ENCODE data around the gene USP14.

USP14 gene

GRCh38 chr18:156514-157230 lies 1.7 kb upstream of the USP14 start:
- Histone ChIP-seq H2BK5ac (ENCODE audit: low read depth, low read length, poor library complexity) (no peak overlapping the region), H3K27ac (ENCODE audit: low read depth, low read length) (no peak overlapping the region), H3K27me3 (ENCODE audit: insufficient read depth, low read length) (no peaks in the 10 kb centered on the region), H3K4me3 (ENCODE audit: low read depth, low read length) (no peak overlapping the region), H4K8ac (ENCODE audit: low read depth, low read length) (no peak overlapping the region), H2BK12ac (ENCODE audit: low read length) (no peak overlapping the region), H3K18ac (ENCODE audit: low read length) (no peak overlapping the region), H3K4me1 (ENCODE audit: control insufficient read depth in 1 of 2, insufficient read depth in 2 of 2, low read length in 2 of 2) (peaks cover 2 to 5% of the 10 kb centered on the region in 2 experiments), H3K79me2 (ENCODE audit: control insufficient read depth, insufficient read depth, low read length, poor library complexity) (peaks cover 14% of the 10 kb centered on the region), H2AK5ac (ENCODE audit: low read length) (no peak overlapping the region), H3K14ac (ENCODE audit: low read length) (no peak overlapping the region), H3K4me2 (ENCODE audit: low read length) (no peak overlapping the region), H4K91ac (ENCODE audit: low read depth, low read length) (no peak overlapping the region), H3K79me1 (ENCODE audit: low read length) (peaks cover 5% of the 10 kb centered on the region), H3K9ac (ENCODE audit: low read length) (no peak overlapping the region), H3K9me3 (ENCODE audit: insufficient read depth, low read depth, low read length) (no peaks in the 10 kb centered on the region), H4K12ac (ENCODE audit: low read depth, low read length) (no peak overlapping the region), H3K4ac (ENCODE audit: low read depth, low read length) (no peak overlapping the region), H3K23ac (ENCODE audit: low read length) (no peak overlapping the region), H2BK120ac (ENCODE audit: insufficient read depth, low read length, poor library complexity) (no peak overlapping the region), H3K36me3 (ENCODE audit: control insufficient read depth in 1 of 2, insufficient read depth in 2 of 2, low read length in 2 of 2) (peaks cover 0 to 2% of the 10 kb centered on the region in 2 experiments), H2AFZ (ENCODE audit: insufficient read depth, low read length, poor library complexity) (no peak overlapping the region)
- WGBS (ENCODE audit: extremely low coverage, insufficient coverage, insufficient read length): no CpG with 5 or more reads among the region's 6 CpGs
- DNase-seq: no peak

GRCh38 chr18:159037-159652 lies 788 bp downstream of the USP14 start:
- Histone ChIP-seq H3K4me3 (ENCODE audit: low read depth, low read length) (peak overlapping the region; percentile 100), H3K4me1 (ENCODE audit: control insufficient read depth in 1 of 2, insufficient read depth in 2 of 2, low read length in 2 of 2) (peaks cover 2 to 5% of the 10 kb centered on the region in 2 experiments), H4K12ac (ENCODE audit: low read depth, low read length) (peak overlapping the region; percentile 46), H3K79me2 (ENCODE audit: control insufficient read depth, insufficient read depth, low read length, poor library complexity) (peaks cover 14% of the 10 kb centered on the region), H3K23ac (ENCODE audit: low read length) (no peak overlapping the region), H3K18ac (ENCODE audit: low read length) (peak overlapping the region; percentile 91), H3K4ac (ENCODE audit: low read depth, low read length) (peak overlapping the region; percentile 68), H4K91ac (ENCODE audit: low read depth, low read length) (peak overlapping the region; percentile 72), H3K27ac (ENCODE audit: low read depth, low read length) (no peak overlapping the region), H3K27me3 (ENCODE audit: insufficient read depth, low read length) (no peaks in the 10 kb centered on the region), H3K4me2 (ENCODE audit: low read length) (peak overlapping the region; percentile 81), H3K9ac (ENCODE audit: low read length) (peak overlapping the region; percentile 98), H3K79me1 (ENCODE audit: low read length) (peaks cover 5% of the 10 kb centered on the region), H2BK12ac (ENCODE audit: low read length) (no peak overlapping the region), H4K8ac (ENCODE audit: low read depth, low read length) (peak overlapping the region; percentile 90), H3K14ac (ENCODE audit: low read length) (peak overlapping the region; percentile 83), H2AFZ (ENCODE audit: insufficient read depth, low read length, poor library complexity) (peak overlapping the region; percentile 46), H2BK5ac (ENCODE audit: low read depth, low read length, poor library complexity) (no peak overlapping the region), H2AK5ac (ENCODE audit: low read length) (peak overlapping the region; percentile 20), H2BK120ac (ENCODE audit: insufficient read depth, low read length, poor library complexity) (peak overlapping the region; percentile 23), H3K36me3 (ENCODE audit: control insufficient read depth in 1 of 2, insufficient read depth in 2 of 2, low read length in 2 of 2) (peaks cover 0 to 2% of the 10 kb centered on the region in 2 experiments), H3K9me3 (ENCODE audit: insufficient read depth, low read depth, low read length) (no peaks in the 10 kb centered on the region)
- WGBS (ENCODE audit: extremely low coverage, insufficient coverage, insufficient read length): no CpG with 5 or more reads among the region's 23 CpGs
- DNase-seq: peak in 1 of 2 donors; percentile 12

GRCh38 chr18:159933-160332 lies 1.6 kb downstream of the USP14 start:
- Histone ChIP-seq H3K14ac (ENCODE audit: low read length) (no peak overlapping the region), H3K79me1 (ENCODE audit: low read length) (peaks cover 5% of the 10 kb centered on the region), H2BK12ac (ENCODE audit: low read length) (no peak overlapping the region), H4K91ac (ENCODE audit: low read depth, low read length) (no peak overlapping the region), H2BK5ac (ENCODE audit: low read depth, low read length, poor library complexity) (no peak overlapping the region), H3K9me3 (ENCODE audit: insufficient read depth, low read depth, low read length) (no peaks in the 10 kb centered on the region), H2BK120ac (ENCODE audit: insufficient read depth, low read length, poor library complexity) (no peak overlapping the region), H2AFZ (ENCODE audit: insufficient read depth, low read length, poor library complexity) (no peak overlapping the region), H3K18ac (ENCODE audit: low read length) (no peak overlapping the region), H3K36me3 (ENCODE audit: control insufficient read depth in 1 of 2, insufficient read depth in 2 of 2, low read length in 2 of 2) (peaks cover 4% of the 10 kb centered on the region in 2 experiments), H3K79me2 (ENCODE audit: control insufficient read depth, insufficient read depth, low read length, poor library complexity) (peaks cover 14% of the 10 kb centered on the region), H2AK5ac (ENCODE audit: low read length) (no peak overlapping the region), H3K9ac (ENCODE audit: low read length) (no peak overlapping the region), H3K27ac (ENCODE audit: low read depth, low read length) (no peak overlapping the region), H3K27me3 (ENCODE audit: insufficient read depth, low read length) (no peaks in the 10 kb centered on the region), H3K4ac (ENCODE audit: low read depth, low read length) (peak overlapping the region; percentile 97), H3K4me3 (ENCODE audit: low read depth, low read length) (no peak overlapping the region), H3K4me1 (ENCODE audit: control insufficient read depth in 1 of 2, insufficient read depth in 2 of 2, low read length in 2 of 2) (peaks cover 2 to 5% of the 10 kb centered on the region in 2 experiments), H3K4me2 (ENCODE audit: low read length) (no peak overlapping the region), H4K12ac (ENCODE audit: low read depth, low read length) (no peak overlapping the region), H3K23ac (ENCODE audit: low read length) (no peak overlapping the region), H4K8ac (ENCODE audit: low read depth, low read length) (no peak overlapping the region)
- no CpG with 5 or more reads among the region's 15 CpGs for WGBS (ENCODE audit: extremely low coverage, insufficient coverage, insufficient read length)
- DNase-seq: no peak

DNA sequence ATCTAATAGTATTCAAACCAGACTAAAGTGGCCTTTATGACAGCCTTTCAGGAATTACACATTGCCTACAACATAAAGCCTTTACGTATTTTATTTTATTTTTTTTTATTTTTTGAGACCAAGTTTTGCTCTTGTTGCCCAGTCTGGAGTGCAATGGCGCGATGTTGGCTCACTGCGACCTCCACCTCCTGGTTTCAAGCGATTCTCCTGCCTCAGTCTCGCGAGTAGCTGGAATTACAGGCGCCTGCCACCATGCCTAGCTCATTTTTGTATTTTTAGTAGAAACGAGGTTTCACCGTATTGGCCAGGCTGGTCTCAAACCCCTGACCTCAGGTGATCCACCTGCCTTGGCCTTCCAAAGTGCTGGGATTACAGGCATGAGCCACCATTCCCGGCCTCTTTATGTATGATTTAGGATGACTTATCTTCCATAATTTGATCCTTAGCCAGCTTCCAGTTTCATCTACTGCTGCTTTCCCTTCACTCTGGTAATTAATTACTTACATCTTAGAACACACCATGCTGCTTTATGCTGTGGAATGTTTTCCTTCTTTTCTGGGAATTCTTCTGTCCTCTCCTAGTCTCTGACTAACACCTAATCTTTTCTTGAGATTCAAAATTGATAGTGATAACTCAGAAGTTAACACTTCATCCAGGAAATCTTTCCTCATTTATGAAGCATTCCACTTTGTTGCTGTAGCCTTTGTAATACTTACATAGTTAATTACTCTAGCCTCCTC lies 2.6 kb downstream of the USP14 start:
- Histone ChIP-seq H3K4me1 (ENCODE audit: control insufficient read depth in 1 of 2, insufficient read depth in 2 of 2, low read length in 2 of 2) (peaks cover 2 to 5% of the 10 kb centered on the region in 2 experiments), H4K8ac (ENCODE audit: low read depth, low read length) (no peak overlapping the region), H3K23ac (ENCODE audit: low read length) (no peak overlapping the region), H3K4me3 (ENCODE audit: low read depth, low read length) (no peak overlapping the region), H3K9ac (ENCODE audit: low read length) (no peak overlapping the region), H3K18ac (ENCODE audit: low read length) (no peak overlapping the region), H3K79me2 (ENCODE audit: control insufficient read depth, insufficient read depth, low read length, poor library complexity) (peaks cover 14% of the 10 kb centered on the region), H3K27me3 (ENCODE audit: insufficient read depth, low read length) (no peaks in the 10 kb centered on the region), H3K9me3 (ENCODE audit: insufficient read depth, low read depth, low read length) (no peaks in the 10 kb centered on the region), H2AK5ac (ENCODE audit: low read length) (no peak overlapping the region), H3K4me2 (ENCODE audit: low read length) (no peak overlapping the region), H2BK12ac (ENCODE audit: low read length) (no peak overlapping the region), H3K27ac (ENCODE audit: low read depth, low read length) (no peak overlapping the region), H2BK120ac (ENCODE audit: insufficient read depth, low read length, poor library complexity) (no peak overlapping the region), H2BK5ac (ENCODE audit: low read depth, low read length, poor library complexity) (no peak overlapping the region), H3K4ac (ENCODE audit: low read depth, low read length) (peak overlapping the region; percentile 82), H3K36me3 (ENCODE audit: control insufficient read depth in 1 of 2, insufficient read depth in 2 of 2, low read length in 2 of 2) (peaks cover 4 to 5% of the 10 kb centered on the region in 2 experiments), H4K12ac (ENCODE audit: low read depth, low read length) (no peak overlapping the region), H2AFZ (ENCODE audit: insufficient read depth, low read length, poor library complexity) (no peak overlapping the region), H3K79me1 (ENCODE audit: low read length) (peaks cover 5% of the 10 kb centered on the region), H3K14ac (ENCODE audit: low read length) (no peak overlapping the region), H4K91ac (ENCODE audit: low read depth, low read length) (no peak overlapping the region)
- peak in 1 of 2 donors; percentile 34 for DNase-seq
- WGBS (ENCODE audit: extremely low coverage, insufficient coverage, insufficient read length): no CpG with 5 or more reads among the region's 11 CpGs

All from trophoblast cell (in vitro differentiated cells and primary cell).